ENCODE data around the gene LARGE1. TPM values are rescaled to one million over a fixed set of nuclear protein-coding genes. Genes with fewer than 3 reads are reported as not detected.

The LARGE1 gene
- total and polyA plus RNA-seq, 9 of the 15 experiments (the other 6 are each of a cell fraction or from before 2014, with no cell fraction given), result 0.01 to 0.66 (median 0.14) TPM; not detected in 2

DNA sequence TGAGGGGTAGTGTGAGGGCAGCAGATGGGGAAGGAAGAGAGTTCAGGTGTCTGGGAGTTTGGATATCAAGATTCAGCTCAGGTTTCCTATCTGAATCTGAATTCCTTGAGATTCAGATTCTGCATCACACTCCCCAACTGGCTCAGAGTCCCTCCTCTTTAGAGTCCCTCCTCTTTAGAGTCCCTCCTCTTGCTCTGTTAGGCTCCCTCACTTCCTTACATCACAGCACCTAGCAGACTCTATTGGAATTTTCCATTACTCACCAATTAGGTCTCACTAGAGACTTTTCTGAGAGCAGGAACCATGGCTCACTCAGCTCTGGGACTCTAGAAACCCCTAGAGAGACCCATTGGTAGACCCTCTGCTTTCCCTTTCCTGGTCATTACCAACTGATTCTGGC is 558.7 kb downstream of the LARGE1 start:
- Histone ChIP-seq H2AFZ (ENCODE audit: low read depth, low read length) (no peak overlapping the region), H4K20me1 (replicated peaks; ENCODE audit: control insufficient read depth, insufficient read depth, low read length) (no peaks in the 10 kb centered on the region), H3K4me3 (no peak overlapping the region), H3K9me1 (ENCODE audit: control insufficient read depth, insufficient read depth, low read length) (no peaks in the 10 kb centered on the region), H3K36me3 (ENCODE audit: control insufficient read depth, insufficient read depth, low read length) (no peaks in the 10 kb centered on the region), H3K27ac (ENCODE audit: extremely low read depth, low read depth, low read length) (no peak overlapping the region), H3K27me3 (ENCODE audit: control insufficient read depth in 2 of 2, insufficient read depth in 2 of 2, low read length in 2 of 2) (no peaks in the 10 kb centered on the region), H3K79me2 (ENCODE audit: control insufficient read depth, insufficient read depth, low read length) (no peaks in the 10 kb centered on the region), H3K4me1 (replicated peaks in 1 of 2; ENCODE audit: control insufficient read depth in 2 of 2, insufficient read depth in 2 of 2, low read length in 2 of 2) (no peaks in the 10 kb centered on the region), H3K9me3 (replicated peaks; ENCODE audit: control insufficient read depth, insufficient read depth, low read depth, low read length) (no peaks in the 10 kb centered on the region), H3K4me2 (ENCODE audit: insufficient read depth, low read length) (no peak overlapping the region), H3K9ac (ENCODE audit: insufficient read depth in 1 of 2, low read depth in 2 of 2, low read length in 2 of 2) (no peak overlapping the region)
- no TSS peak for BruUV-seq (replicated peaks)
- POLR2A ChIA-PET, result no interaction called here
- TF ChIP-seq L3MBTL2 (IDR thresholded peaks at IDR 0.05) (no peak), ELF1 (tag; IDR thresholded peaks at IDR 0.05) (no peak), ZNF639 (CRISPR knock-in tag; conservative IDR thresholded peaks at IDR 0.05 in 1 of 2, IDR thresholded peaks at IDR 0.05 in 1 of 2) (no peak), CBFA2T3 (IDR thresholded peaks at IDR 0.05) (no peak), SRSF9 (IDR thresholded peaks at IDR 0.05; ENCODE audit: borderline replicate concordance, low read depth, low read length) (no peak), CREB3 (tag; conservative IDR thresholded peaks at IDR 0.05; ENCODE audit: low read depth) (no peak), MEF2A (IDR thresholded peaks at IDR 0.05; ENCODE audit: control insufficient read depth, low read depth, low read length) (no peak), ZFPM2 (CRISPR knock-in tag; IDR thresholded peaks at IDR 0.05) (no peak), ZNF165 (CRISPR knock-in tag; IDR thresholded peaks at IDR 0.05; ENCODE audit: borderline replicate concordance) (no peak), CC2D1A (IDR thresholded peaks at IDR 0.05) (no peak), CXXC5 (CRISPR knock-in tag; IDR thresholded peaks at IDR 0.05) (no peak), SNRNP70 (optimal IDR thresholded peaks at IDR 0.05; ENCODE audit: low read depth, low read length) (no peak), DDX20 (tag; IDR thresholded peaks at IDR 0.05; ENCODE audit: low read depth) (no peak), SMAD2 (IDR thresholded peaks at IDR 0.05; ENCODE audit: low read depth, low read length) (no peak), NFIX (CRISPR knock-in tag; IDR thresholded peaks at IDR 0.05; ENCODE audit: low read depth) (no peak), ZNF175 (CRISPR knock-in tag; IDR thresholded peaks at IDR 0.05; ENCODE audit: low read depth) (no peak), PRPF4 (IDR thresholded peaks at IDR 0.05; ENCODE audit: insufficient read depth, low read depth, low read length, poor library complexity, severe bottlenecking) (no peak), EZH2 (IDR thresholded peaks at IDR 0.05; ENCODE audit: borderline replicate concordance, low read depth, low read length) (no peak)
- TF ChIP-seq, protein P1, sequence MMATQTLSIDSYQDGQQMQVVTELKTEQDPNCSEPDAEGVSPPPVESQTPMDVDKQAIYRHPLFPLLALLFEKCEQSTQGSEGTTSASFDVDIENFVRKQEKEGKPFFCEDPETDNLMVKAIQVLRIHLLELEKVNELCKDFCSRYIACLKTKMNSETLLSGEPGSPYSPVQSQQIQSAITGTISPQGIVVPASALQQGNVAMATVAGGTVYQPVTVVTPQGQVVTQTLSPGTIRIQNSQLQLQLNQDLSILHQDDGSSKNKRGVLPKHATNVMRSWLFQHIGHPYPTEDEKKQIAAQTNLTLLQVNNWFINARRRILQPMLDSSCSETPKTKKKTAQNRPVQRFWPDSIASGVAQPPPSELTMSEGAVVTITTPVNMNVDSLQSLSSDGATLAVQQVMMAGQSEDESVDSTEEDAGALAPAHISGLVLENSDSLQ (IDR thresholded peaks at IDR 0.05), result no peak
- CTCF ChIA-PET (ENCODE audit: low intra/inter-chr PET ratio), result no interaction called here
- no peak for ATAC-seq
- FAIRE-seq, result no peak
- intact Hi-C loops (cut with micrococcal nuclease) (no loop called here), in situ Hi-C loops (cut with MboI) (no loop called here)
- no peak for DNase-seq (ENCODE audit: extremely low read depth in 1 of 4, low spot score in 3 of 4)

All from K562 (cell line).